Activated CD8-positive, alpha-beta memory T cell treated with anti-CD3 and anti-CD28 coated beads for 4 hours (primary cell): ENCODE results near the gene TFAP2E.

ENCODE experiments used
- DNase-seq, 2 donors: peaks; one replicate each; pipeline ENCODE4 v3.0.0-alpha.2; 2020; ENCODE audit warnings: low read depth in 2 of 2

The TFAP2E gene

DNA sequence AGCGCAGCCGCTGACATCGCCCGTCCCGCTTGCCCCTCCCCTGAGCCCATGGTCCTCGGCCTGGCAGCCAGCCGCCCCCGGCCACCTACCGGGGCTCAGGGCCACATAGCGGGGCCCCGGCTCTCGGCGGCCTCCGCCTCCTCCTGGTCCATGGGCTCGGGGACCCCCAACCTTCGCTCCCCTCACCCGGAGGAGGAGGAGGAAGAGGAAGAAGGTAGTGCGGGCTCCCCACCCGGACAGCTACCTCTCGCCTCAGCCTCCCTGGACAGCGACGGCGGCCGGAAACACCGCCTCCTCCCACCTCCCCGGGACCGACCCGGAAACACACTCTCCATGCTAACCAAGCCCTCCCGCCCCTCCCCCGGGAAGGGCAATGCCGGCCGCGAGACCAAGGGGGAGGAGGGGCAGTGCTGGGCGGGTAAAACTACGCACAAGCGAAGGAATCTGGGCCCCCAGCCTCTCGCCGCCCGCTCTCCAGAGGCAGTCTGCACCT is 15.9 kb upstream of the TFAP2E start, which contains the start of gene KIAA0319L:
Gene KIAA0319L, minus strand, starts transcription at position 286 of the 493 bp plus-strand sequence. CDS start 2,912 bp downstream, outside the sequence.
- no peak for DNase-seq

DNA sequence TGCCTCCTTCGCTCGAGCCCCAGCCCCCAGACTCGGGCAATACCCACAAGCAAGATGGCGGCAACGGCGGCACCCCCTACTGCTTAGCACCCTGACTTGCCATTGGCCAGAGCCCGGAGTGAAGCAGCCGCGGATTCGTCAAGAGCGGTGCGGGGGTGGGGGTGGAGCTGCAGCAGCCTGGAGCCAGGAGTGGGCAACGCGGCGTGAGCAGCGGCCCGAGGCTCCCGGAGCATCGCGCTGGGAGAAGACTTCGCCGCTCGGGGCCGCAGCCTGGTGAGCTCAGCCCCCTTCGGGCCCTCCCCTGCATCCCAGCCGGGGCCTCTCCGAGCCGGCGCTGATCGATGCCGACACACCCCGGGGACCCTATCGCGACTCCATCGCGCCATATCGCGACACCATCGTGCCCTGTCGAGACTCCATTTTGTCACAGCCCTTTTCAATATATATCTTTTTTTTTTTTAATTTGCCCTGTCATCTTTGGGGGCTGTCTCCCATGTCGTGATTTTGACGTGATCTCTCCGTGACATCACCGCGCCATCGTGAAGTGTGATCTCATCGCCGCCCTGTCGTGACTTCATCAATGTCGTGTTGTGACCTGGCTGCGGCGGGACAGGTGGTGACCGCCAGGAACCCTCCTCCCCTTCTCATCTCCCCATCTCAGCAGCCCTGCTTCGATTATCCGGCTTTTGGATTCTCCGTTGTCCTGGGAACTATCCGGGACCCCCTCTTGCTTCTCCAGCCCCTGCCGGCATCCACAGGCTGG is 15.3 kb upstream of the TFAP2E start, which contains the start of gene NCDN:
Gene NCDN, plus strand, starts transcription at position 189 of the 763 bp plus-strand sequence. Its CDS starts 392 bp downstream, at position 581.
- DNase-seq: peak; percentile 95

DNA sequence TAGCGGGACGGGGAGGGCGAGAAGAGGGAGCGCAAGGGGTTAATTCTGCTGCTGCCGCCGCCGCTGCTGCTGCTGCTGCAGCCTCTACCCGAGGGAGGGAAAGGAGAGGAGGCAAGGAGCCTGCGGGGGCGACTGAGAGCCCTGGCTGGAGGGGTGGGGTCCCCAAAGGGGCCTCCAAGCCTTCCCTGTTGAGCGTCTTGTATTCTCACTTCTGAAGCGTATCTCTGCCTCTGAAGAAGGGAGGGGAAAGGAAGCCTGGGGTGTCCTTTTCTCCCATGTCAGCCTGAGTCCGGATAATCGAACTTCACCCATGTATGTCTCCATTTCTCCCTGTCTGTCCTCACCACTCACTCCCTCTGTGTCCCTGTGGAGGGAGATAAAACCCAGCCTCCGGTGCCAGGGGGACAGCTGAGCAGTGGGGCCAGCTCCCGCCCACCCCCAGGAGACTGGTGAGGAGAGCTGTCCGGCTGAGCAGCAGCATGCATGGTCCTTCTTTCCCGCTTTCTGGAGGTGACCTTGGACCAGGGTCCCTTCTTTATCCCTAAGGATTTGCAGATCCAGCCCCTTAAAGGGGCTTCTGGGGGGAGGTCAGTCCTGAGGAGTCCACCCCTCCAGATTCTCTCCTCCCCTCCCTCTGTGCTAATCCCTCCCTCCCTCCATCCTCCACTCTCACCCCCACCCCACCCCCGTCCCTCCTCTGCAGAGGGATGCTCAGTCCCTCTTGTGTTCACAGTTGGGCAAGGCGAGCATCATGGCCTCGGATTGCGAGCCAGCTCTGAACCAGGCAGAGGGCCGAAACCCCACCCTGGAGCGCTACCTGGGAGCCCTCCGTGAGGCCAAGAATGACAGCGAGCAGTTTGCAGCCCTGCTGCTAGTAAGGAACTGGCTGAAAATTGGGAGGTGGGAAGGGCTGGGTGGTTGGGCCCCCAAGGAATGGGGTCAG is 14.5 kb upstream of the TFAP2E start:
- no peak for DNase-seq

DNA sequence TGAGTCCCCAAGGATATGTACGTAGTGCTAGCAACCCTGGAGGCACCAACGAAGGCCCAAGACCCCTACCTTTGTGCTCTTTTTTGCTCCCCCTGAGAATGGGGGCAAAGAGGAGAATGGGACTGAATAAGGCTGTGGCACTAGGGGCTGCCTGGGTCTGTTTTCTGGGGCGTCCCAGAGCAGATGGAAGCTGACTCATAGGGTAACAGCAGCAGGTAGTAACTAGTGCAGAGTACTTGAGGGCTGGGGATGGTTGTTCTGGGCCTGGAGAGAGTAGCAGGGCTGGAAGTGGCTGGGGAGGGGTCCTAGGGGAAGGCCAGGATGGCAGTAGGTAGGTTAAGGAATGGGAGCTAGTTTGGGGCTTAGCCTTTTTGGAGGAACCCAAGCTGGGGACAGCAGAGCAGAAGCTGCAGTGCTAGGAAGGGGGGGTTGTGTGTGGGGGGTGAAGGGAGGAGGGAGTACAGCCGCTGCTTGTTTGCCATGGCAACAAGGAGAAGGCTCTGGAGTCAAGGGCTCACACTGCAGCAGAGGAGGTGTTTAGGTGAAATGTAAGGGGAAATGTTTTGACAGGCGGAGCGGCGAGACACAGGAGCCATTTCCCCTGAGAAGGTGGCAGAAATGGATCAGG is 13.7 kb upstream of the TFAP2E start:
- no peak for DNase-seq

DNA sequence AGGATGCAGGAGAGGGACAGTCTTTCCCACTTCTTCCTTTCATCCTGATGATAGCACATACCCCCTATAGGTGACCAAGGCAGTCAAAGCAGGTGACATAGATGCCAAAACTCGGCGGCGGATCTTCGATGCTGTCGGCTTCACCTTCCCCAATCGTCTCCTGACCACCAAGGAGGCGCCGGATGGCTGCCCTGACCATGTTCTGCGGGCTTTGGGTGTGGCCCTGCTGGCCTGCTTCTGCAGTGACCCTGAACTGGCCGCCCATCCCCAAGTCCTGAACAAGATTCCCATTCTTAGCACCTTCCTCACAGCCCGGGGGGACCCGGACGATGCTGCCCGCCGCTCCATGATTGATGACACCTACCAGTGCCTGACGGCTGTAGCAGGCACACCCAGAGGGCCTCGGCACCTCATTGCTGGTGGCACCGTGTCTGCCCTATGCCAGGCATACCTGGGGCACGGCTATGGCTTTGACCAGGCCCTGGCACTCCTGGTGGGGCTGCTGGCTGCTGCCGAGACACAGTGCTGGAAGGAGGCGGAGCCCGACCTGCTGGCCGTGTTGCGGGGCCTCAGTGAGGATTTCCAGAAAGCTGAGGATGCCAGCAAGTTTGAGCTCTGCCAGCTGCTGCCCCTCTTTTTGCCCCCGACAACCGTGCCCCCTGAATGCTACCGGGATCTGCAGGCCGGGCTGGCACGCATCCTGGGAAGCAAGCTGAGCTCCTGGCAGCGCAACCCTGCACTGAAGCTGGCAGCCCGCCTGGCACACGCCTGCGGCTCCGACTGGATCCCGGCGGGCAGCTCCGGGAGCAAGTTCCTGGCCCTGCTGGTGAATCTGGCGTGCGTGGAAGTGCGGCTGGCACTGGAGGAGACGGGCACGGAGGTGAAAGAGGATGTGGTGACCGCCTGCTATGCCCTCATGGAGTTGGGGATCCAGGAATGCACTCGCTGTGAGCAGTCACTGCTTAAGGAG is 12.6 kb upstream of the TFAP2E start:
- DNase-seq: no peak

DNA sequence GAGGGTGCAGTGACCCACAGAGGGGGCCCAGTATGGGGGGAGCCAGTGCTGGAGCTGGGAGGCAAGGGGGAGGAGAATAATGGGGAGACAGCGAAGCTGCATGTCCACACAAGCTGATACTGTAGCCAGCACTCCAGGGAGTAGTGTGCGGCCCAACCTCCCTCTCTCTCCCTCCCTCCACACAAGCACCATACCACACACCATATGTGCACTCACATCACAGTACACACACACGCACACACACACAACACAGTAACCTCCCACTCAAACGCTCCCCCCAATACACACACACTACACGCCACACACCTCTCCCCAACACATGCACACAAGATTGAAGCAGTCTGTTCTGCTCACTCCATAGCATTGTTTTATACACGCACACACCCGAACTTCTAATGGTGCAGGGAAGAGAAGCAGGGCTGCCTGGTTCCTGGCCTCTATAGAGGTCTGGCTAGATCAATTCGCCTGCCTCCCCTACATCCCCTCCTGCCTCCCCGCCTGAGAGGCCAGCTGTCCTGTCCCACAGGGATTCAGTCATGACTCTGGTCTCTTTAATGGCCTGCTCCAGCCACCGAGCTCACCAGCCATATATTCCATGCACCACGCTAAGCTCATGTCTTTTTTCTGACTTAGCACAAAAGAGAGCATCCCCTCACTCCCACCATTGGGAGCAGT is 11.7 kb upstream of the TFAP2E start:
- no peak for DNase-seq

DNA sequence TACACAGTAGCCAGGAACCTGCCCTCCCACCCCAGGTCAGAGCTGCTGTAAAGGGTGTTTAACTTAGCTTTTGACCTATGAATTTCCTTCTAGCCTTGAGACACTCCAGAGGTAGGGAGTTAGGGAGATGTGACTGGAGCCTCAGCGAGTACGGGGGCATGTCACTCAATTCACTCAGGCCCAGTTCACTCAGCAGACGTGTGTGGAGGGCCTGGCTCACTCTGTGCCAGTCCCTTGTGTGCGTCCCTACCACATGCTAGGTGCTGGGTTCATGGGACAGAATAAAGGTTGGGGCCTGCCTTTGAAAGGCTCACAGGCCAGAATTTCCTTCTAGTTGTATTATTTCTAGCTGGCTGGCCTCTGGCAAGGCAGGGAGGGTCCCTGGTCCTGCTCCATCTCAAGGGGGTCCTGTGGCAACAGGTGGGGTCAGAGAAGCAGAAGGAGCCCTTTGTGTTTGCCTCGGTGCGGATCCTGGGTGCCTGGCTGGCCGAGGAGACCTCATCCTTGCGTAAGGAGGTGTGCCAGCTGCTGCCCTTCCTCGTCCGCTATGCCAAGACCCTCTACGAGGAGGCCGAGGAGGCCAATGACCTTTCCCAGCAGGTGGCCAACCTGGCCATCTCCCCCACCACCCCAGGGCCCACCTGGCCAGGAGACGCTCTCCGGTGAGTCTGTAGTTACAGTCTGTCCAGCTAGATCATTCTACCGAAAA is 11.0 kb upstream of the TFAP2E start:
- no peak for DNase-seq

DNA sequence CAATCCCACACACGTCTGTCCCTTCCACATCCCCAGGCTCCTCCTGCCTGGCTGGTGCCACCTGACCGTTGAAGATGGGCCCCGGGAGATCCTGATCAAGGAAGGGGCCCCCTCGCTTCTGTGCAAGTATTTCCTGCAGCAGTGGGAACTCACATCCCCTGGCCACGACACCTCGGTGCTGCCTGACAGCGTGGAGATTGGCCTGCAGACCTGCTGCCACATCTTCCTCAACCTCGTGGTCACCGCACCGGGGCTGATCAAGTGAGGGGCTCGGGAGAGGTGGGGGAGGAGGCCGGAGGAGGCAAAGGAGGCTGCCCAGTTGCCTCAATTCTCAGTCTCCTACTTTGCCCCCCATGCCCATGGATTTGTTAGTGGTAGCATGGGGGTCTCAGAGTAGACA is 9.9 kb upstream of the TFAP2E start:
- no peak for DNase-seq

DNA sequence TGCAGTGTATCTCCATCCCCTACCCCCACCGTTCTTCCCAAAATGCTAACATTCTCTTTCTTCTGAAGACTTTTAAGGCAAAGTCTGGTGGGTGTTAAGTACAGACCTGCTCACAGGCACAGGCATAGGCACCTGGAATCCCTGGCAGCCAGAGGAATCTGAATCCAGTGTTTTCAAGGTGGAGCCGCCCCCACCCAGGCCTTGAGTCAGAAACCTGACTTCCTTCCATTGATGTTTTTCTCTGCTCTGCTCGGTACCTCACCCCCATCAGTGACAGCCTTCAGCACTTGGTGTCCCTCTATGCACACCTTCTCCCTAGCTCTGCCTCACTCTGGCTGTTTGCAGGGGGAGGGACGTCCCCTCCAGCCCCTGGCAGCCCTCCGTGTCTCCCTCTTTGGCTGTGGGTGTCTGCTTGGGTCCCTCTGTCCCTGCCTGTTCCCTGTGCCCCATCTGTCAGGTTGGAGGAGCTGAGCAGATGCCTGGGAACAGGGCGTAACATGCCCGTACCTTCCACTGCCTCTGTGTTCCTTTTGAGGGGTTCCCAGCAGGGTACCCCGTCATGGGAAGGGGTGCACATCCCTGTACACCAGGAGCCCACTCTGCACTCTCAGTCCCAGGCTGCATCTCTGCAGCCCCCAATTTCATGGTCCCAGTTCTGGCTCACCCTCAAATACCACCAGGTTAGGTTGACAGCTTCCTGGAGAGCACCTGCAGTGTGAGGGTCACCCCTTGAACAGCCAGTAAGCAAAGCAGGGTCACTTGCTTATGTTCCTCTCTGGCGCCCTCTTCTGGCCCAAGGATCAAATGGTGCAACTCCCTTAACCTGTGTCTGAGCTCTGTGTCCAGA is 8.9 kb upstream of the TFAP2E start:
- peak; percentile 55 to 61 for DNase-seq

DNA sequence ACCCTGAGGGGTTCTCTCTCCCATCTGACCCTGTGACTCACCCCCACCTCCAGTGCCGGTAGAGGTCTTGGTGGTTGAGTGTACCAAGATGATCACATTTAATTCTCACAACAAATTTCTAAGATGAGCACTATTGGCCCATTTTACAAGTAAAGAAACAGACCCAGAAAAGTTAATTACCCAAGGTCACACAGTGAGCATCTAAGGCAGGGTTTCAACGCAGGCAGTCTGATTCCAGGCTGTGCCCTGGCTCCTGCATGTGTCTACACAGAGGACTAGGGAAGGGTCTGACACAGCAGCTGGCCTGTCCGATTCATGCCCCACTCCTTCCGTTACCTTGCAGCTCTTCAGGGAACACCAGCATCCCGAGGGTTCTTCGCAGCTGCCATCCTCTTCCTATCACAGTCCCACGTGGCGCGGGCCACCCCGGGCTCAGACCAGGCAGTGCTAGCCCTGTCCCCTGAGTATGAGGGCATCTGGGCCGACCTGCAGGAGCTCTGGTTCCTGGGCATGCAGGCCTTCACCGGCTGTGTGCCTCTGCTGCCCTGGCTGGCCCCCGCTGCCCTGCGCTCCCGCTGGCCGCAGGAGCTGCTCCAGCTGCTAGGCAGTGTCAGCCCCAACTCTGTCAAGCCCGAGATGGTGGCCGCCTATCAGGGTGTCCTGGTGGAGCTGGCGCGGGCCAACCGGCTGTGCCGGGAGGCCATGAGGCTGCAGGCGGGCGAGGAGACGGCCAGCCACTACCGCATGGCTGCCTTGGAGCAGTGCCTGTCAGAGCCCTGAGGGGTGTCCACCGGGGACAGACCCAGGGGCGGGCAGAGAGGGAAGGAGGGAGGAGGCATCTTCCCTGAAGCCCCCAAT is 8.0 kb upstream of the TFAP2E start:
- no peak for DNase-seq

DNA sequence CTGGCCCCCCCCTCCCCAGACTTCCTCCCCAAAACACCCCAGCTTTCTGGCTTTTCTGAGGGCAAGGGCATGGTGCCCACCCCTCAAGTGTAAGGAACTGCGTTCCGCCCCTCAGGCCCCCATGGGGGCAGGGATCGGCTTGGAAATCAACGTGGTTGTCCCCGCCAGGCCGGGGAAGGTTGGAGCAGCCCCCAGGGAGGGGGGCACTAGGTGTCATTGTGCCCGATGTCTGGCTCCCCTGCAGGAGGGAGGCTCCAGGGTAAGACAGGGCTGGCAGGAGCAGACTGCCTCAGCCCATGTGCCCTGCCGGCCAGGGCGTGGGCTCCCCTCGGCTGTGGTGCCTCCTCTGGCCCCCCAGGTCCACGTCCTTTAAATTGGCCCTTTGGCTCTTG is 7.4 kb upstream of the TFAP2E start:
- no peak for DNase-seq

DNA sequence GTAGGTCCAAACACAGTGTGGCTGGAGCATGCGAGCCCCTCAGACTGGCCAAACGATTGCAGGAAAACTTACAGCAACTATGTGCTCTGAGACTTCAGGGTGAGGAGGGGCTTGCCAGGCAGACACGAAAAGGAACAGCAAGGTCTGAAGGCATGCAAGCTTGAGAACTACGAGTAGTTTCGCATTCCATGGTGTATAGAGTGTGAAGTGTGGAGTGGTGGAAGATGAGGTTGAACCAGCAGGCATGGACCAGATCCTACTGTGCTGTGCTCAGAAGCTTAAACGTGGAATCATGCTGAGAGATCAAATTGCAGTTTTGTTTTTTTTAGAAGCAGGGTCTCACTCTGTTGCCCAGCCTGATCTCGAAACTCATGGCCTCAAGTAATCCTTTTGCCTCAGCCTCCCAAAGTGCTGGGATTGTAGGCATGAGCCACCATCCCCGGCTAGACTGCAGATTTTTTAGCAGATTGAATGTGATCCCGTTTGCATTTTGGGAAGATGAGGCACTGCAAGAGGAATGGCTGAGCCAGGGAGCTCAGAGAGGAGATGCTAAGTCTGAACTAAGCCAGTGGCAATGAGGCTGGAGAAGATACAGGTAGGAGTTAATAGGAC is 5.1 kb upstream of the TFAP2E start:
- DNase-seq: no peak

DNA sequence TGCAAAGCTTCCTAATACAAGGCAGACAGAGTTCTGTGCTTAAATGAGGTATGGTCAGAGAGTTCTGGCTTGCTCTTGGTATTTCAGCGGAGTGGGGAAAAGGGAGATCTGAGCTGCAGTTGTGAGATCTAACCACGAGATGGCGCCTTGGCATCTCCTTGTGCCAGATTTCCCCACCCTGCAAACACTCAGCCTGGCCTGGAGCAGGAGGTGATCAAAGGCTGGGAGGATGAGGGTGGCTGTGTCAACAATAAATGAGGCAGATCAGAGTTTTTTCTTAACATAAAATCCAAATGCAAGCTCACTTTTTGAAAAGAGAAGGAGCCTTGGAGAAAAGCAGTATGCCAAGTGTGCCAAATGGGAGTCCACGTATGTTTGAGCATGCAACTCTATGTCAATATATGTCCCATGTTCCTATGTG is 4.1 kb upstream of the TFAP2E start:
- peak; percentile 28 to 32 for DNase-seq

DNA sequence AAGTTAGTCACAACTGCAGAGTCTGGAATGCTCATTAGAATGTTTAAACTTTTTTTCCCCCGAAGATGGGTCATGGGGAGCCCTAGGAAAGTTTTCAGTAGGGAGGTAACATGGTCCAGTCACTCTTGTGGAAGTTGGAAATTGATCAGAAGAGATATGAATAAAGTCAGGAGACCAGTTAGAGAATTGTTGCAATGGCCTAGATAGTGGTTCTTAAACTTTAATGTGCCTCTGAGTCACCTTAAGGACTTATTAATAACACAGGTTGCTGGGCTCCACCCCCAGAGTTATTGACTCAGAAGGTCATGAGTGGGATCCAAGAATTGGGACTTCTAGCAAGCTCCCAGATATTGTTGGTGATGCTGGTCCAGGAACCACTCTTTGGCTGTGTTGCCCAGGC is 3.2 kb upstream of the TFAP2E start:
- DNase-seq: no peak

DNA sequence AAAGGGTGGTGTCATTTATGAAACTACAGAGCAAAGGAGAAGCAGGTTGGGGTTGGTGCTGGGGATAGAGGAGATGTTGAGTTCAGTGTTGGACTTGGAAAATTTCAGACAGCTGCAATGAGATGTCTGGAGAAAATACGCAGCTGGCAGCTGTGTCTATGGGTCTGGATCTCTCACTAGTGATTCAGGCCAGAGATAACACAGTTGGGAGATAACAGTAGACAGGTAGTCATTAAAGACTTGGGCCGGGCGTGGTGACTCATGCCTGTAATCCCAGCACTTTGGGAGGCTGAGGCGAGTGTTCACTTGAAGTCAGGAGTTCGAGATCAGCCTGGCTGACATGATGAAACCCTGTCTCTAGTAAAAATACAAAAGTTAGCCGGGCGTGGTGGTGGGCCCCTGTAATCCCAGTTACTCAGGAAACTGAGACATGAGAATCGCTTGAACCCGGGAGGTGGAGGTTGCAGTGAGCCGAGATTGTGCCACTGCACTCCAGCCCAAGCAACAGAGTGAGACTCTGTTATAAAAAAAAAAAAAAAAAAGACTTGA is 2.5 kb upstream of the TFAP2E start:
- DNase-seq: no peak

DNA sequence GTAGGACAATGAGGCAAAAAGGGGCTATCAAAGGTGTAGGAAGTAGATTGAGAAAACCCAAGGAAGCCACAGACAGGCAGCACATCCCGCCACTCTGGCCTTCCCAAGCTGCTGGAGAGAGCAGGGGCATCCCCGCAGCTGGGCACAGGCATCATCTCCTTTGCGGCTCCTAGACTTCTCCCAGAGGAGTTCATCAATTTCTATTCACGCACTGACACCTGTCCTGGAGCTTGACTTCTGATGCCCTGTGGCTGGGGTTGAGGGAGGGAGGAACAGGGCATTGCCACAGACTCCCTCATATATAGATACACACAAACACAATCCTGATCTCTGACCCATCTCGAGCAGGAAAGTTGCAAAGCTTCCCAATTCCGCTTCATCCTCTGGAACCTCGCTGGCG is 1.9 kb upstream of the TFAP2E start:
- no peak for DNase-seq

DNA sequence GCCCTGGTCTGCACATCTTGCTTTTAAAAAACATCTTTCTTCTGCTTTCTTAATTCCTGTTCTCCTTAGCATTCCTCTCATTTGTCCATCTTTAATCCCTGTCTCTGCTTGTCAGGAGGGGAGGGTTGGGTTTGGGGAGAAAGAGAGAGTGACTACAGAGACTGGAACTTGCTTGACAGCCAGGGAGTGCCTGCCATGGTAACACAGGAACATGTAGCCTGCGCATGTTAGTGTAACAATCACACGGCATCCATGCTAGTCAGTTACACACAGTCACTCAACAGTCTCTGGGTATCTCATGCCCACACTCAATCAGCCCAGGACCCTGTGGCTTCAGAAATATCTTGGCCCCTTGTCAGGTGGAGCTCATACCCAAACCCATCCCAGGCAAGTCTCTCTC is 818 bp upstream of the TFAP2E start:
- DNase-seq: no peak
